Measurements from ENCODE around the gene COMMD2.

The COMMD2 gene

DNA sequence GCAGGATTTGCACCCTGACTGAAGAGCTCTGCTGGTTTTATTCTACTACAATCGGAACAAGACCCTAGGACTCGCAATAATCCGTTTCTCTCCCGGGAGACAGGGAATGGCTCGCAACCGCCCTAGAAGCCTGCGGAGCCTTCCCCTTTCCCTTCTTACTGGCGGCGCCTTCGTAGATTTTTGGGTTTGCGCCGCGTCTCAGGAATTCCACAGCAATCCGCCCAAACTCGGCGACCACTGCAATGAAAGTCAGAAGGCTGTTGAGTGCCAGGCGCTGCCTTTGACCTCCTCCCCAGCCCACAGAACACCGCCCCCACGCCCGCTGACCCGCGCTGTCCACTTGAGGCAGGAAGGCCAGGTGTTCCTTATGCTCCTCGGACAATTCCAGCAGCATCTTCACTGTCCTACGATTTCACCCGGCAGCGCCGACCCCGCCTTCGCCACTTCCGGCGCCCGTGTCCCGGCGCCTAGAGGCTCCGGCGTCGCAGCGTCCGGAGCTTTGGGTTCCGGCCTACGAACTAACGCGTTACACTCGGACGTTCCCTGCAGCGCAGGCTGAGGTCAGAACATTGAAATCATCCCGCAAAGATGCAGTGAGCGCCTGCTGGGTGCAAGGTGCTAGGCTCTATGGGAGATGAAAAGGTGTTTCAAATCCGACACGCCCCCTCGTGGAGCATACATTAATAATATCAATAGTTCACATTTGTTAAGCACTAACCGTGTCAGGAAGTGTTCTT lies at the start of gene COMMD2:
Gene COMMD2, minus strand, starts transcription at position 439 of the 737 bp plus-strand sequence. Its CDS starts 45 bp downstream, at position 394.
- peak; percentile 98 for DNase-seq

DNA sequence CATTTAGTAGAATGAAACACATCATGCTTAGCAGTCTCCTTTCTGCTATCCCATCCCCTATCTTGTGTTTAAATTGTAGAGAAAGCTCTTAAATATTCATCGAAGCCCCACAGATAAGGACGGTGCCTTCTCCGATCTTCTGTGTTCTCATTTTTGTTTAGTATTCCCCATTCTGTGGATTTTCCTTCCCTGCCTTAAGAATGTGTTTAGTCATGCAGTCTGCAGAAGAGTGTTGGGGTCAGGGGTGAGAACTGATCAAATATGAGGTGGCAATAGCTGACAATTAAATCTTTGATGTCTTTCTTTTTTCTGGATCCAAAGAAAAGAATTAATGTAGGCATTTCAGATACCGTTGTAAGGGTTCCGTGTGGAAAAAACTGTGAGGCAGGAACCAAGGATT lies 49.4 kb upstream of the COMMD2 start:
- DNase-seq = no peak

DNA sequence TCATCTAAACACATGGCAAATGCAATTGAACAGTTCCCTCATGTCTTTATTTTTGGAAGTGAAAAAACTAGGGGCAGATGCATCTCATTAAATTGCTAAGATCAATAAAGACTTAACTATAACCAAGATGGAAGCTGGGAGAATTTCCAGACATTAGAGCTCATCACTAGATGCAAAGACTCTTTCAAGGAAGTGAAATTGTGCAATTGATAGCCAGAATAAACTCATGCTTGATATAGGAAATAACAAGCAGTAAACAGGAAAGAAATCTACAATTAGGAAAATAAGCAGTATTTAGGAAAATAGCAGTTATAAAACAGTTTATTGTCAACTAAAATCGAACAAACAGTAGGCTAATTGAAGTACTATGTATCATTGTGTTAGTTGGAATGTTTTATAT lies 48.9 kb upstream of the COMMD2 start:
- DNase-seq = no peak

DNA sequence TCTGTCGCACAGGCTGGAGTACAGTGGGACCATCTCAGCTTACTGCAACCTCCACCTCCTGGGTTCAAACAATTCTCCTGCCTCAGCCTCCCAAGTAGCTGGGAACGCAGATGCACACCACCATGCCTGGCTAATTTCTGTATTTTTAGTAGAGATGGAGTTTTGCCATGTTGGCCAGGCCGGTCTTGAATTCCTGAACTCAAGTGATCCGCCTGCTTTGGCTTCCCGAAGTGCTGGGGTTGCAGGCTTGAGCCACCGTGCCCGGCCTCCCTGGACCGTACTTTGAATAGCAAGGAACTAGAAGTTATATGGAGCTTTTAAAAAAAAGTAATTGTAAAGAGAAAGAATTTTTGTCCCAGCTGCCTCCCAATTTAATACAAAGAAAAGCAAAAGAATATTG lies 48.4 kb upstream of the COMMD2 start:
- no peak for DNase-seq

DNA sequence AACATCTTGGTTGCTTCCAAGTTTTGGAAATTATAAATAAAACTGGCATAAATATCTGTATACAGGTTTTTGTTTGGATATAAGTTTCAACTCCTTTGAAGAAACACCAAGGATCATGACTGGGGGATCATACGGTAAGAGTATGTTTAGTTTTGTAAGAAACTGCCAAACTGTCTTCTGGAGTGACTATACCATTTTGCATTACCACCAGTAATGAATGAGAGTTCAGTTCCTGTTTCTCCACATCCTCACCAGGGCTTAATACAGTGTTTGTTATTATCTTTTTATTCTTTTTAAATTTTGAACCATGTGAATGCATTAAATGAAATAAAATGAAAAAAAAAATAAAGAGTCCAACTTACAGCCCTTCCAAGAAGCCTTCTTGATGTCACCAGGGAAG lies 43.7 kb upstream of the COMMD2 start:
- no peak for DNase-seq

DNA sequence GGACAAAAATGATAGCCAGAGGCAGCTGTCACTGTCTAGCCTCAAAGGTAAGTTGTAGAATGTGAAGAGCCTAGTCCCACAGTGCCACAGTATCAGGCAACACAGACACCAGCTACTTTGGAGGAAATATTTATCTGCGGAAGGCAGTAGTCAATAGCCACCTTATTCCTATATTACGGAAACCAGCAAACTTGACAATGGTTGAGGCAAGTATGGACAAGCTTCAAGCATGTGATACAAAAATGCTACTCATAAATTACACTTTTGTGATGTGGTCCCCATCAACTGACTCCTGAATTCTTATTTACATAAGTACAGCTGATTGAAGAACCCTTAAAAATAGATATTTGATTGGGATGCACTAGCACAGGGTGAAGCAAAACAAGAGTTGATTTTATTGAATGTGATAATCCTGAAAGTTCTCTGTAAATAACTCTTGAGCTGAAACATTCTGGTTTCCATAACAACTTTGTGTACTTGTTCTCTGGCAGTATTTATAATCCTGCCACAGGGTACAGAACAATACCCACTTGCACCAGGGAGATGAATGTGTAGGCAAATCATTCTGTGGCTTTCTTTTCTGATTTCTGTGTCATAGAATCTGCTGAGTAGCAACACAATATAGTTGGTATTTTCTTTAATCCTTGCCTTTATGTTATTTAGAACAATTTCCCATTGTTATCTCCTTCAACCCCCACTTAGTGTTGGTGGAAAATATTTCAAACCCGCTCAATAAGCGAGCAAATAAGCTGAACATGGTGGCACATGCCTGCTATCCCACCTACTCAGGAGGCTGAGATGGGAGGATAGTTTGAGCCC lies 40.4 kb upstream of the COMMD2 start, which contains the start of gene ANKUB1:
Gene ANKUB1, minus strand, starts transcription at position 103 of the 819 bp plus-strand sequence. CDS start 188 bp downstream, outside the sequence.
- DNase-seq = no peak

DNA sequence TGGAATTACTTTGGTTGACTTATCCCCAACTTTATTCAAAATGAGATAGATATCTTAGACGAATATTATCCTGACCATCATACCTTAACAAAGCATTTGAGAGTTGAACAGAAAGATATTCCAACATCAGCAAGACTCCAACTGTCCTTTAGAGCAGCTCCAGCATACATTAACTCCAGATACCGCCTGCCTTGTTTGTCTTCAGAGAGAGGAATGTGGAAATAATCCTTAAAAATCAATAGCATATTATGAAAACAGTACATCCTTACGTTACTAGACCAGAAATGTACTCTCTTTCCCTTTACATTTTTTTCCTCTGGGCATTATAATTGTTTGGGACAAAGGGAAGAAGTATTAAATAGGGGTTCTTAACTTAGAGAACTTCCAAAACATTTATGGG lies 38.4 kb upstream of the COMMD2 start:
- no peak for DNase-seq

DNA sequence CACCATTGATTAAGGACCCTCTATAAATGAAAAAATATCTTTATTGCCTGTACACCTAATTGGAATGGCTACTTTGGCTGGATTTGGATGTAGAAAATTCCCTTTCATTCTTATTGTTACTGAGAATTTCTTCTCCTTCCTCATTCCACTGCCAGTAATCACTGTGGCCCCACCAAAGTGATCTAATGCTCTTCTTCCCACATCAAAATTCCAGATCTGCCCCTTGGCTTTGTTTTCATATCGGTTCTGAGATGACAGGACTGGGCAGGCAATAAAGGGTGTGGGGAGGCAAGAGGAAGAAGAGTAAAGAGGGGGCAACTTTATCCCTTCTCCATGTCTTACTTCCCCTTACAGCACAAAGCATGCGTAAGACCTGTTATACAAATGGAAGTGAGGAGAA lies 38.0 kb upstream of the COMMD2 start:
- DNase-seq = no peak

DNA sequence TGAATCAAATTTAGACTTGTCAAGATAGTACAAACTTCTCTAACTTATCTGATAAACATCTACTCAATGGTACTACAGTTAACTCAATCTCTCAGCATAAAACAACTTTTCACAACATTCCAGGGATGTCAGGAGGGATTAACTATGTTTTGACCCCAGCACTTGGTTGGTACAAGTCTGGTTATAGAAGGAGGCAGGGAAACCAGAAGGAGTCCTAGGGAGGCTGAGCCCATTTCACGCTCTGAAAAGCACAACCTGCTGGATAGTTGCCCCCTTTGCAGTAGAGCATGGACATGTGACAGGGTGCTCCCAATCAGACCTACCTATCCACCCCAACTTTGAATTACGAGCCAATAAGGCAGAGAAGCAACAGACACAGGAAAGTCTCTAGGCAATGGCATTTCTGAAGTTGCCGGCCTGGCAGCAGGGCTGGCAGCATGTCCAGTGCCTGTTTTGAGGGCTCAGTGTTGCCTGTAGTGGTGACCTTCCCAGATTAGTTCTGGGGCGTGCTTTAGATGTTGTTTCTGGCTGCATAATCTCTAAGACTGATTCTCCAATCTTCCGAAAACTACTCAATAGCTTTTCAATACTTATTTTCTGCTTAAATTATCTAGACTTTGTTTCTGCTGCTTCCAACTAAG lies 31.9 kb upstream of the COMMD2 start:
- no peak for DNase-seq

DNA sequence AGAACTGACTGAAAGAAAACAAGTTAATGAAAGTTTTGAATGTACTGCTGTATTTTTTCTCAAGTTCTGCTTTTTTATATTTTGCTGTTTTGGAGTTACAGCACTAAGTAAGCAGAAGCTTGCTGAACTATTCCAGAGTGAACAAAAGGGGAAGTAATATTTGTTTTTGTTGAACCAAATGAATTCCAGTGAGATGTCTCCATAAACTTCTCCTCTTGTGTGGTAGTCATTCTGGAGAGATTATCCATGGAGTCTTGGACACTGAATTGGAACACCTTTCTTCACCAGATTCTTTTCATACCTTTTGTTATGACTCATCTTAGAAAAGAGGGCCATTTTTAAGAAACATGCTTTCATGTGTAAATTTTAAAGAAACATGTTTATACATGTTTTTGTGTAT lies 31.3 kb upstream of the COMMD2 start:
- no peak for DNase-seq

DNA sequence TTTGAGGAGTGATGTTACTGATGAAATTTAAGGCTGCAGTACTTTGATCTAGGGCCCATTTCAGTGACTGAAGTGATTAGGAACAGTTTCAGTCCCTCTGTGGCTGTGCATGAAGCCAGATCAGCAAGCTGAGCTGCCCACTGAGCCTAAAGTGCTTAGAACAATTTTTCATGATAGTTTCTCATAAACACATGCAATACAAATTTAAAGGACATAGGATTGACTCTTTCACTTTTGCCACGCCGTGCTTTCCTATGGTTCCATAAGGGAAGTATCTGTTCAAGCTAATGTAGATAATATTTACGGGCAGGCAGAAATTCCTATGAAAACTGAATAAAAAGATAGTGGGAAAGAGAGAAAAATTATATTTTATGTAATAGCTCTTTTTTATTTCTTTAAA lies 29.5 kb upstream of the COMMD2 start:
- DNase-seq = no peak

DNA sequence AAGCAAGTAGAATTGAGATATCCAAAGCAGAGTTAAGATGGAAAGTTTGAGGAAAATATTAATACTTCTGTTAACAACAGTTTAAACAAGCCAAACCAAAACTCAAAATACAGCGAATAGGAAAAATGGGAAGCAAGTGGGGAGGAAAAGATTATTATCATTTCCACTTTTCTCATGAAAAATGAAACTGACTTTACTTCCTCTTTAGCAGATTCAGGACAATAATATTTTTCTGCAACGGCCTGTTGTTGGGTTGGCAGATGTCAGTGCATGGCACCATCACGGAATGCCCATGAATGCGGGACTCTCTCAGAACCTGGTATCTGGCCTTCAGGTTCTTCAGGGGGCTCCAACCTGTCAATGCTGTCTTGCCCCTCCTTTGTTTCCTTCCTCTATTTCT lies 28.9 kb upstream of the COMMD2 start:
- peak; percentile 50 for DNase-seq

DNA sequence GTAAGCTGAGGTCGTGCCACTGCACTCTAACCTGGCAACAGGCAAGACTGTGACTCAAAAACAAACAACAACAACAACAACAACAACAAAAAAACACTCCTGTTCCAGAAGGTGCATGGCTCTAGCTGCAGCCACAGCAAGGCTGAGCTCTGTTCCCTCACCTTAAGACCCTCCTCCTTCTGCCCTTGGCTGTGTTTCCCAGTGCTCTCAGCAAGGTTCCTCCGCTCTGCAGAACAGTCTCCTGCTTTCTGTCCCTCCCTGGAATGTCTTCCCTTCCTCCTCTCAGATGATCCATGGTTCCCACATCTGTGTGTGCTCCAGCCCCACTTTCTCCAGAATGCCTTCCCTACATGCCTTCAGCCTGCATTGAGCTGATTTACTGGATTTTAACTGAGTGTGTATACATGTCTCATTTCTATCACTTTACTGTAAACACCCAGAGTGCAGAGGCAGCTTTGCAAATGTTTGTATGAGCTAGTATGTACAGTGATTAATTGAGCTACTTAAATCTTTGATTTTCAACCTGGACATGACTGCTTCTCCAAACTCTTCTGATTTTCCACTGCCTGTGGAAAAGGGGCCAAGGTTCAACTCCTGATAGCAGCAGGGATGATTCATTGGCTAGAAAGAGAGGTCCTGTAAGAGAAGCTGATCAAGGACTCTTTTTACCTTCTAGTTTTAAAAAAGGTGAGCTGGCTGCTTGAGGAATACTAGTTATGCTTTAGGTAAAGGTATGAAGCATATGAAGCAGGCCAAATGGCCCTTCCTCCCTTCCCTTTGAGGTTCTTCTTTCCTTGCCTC lies 25.3 kb upstream of the COMMD2 start:
- no peak for DNase-seq

DNA sequence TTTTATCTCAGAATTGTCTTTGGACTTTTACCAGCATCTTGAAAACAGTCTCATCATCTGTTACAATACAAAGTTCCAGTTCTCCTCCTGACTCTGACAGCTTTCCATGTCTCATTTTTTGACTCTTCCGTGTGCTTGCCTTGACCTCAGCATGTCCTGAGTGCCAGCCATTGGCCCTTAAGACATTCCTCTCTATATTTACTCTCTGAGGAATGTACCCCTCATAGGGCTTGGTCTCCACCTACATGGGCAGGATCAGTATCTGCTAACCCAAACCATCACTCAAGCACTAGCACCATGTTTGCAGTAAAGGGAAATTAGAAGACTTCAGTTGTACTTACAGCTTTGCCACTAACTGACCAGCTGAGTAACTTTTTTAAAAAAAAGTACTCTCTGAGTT lies 23.9 kb upstream of the COMMD2 start:
- DNase-seq = no peak

DNA sequence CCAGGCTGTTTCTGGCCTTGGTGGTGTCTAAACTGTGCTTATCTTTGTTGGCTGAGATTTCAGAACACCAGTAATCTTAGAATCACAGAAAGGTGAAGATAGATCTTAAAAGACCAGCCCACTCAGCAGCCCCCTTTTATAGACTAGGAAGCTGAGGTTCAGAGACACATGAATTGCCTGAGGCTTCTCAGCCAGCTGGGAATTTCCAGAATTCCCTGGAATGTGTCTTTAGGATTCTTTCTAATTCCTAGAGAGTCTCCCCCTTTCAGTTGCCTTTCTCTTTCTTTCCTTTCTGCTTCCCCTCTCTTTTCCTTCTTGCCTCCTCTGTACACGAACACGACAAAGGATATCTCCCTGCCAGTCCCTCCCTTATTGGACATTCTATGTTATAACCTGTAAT lies 20.6 kb upstream of the COMMD2 start:
- no peak for DNase-seq

DNA sequence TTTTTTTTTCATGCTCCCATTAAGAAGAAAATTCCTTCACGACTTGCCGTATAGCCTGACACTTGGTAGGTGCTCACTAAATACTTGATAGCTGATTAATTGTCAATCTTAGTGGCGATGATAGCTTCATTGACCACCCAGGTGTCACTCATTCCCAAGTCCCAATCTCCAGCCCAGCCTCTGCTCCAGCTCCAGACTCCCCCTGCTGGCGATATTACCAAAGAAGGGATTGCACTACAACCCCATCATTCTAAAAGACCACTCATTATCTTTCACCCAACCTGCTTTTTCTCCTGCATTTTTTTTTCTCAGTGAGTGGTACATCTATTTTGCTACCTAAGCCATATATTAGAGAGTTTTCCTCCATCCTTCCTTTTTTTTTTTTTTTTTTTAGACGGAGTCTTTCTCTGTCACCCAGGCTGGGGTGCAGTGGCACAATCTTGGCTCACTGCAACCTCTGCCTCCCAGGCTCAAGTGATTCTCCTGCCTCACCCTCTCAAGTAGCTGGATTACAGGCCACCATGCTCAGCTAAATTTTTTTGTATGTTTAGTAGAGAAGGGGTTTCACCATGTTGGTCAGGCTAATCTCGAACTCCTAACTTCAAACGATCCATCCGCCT lies 19.5 kb upstream of the COMMD2 start:
- DNase-seq = peak; percentile 64

DNA sequence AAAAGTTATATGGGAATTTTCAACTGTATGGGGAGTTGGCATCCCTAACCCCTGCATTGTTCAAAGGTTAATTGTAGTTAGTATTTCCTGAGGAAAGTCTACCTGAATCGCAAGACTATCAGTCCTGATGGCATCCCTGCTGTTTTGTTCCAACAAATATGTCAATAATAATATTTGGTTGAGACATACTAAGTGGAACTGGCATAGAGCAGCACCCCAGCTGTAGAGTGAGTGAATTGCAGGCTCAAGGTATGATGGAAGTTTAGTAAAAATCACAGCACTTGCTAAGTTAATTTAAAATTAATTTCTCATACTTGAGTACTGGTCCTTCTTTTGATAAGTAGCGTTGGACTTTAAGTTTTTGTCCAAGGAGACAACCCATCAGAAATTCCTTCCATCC lies 18.0 kb upstream of the COMMD2 start:
- no peak for DNase-seq

DNA sequence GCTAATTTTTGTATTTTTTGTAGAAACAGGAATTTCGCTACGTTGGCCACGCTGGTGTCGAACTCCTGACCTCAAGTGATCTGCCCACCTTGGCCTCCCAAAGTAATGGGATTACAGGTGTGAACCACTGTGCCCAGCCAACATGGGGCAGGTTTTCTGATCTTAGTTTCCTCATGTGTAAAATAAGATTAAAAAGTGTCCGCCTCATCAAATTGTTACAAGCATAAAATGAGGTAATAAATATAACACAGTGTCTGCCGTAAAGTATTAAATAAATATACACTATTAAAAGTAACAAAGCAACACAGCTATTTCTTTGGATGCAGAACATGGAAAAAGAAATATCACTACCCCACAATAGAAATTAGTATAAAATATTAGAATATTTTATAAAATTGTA lies 16.4 kb upstream of the COMMD2 start:
- DNase-seq = no peak

DNA sequence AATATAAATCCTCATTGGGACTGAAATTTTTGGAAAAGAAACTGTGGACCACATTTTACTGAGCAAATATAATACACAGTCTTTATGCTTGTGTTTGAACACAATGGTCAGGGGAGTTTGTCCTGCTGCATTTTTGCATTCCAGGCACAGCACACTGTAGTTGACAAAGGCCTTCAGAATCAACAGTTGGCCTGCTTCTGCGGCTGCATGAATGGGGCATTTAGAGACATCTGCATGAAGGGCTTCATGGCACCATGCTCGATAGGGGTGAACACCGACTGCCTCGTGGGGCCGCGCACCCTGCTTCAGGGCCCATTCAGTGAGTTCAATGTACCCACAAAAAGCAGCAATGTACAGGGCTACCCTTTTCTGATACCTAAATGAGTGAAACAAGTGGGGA lies 15.4 kb upstream of the COMMD2 start:
- DNase-seq = no peak

DNA sequence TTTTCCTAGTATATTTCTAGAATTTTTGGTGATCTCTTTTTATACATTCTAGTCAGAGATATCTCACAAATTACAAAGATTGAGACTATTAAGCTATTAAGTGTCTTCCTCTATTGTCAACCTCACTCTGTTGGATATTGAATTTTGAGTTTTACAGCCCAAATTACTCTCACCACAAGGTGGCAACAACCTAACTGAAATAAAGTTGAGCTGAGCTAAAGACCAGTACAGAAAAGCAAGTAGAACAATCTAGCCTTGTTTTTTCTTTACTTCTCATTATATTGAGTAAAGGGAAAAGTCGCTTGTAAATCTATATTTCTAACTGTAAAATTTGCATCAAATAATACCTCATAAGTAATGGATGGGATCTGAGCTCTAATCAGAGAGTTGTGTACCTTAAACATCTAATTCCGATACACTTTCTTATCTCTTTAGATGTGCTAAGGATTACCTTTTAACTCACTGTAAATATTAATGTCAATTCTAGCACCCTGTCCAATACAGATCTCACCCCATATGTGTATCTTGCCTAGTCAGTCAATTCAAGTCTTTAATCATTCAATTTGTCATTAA lies 13.6 kb upstream of the COMMD2 start:
- DNase-seq = peak; percentile 35

DNA sequence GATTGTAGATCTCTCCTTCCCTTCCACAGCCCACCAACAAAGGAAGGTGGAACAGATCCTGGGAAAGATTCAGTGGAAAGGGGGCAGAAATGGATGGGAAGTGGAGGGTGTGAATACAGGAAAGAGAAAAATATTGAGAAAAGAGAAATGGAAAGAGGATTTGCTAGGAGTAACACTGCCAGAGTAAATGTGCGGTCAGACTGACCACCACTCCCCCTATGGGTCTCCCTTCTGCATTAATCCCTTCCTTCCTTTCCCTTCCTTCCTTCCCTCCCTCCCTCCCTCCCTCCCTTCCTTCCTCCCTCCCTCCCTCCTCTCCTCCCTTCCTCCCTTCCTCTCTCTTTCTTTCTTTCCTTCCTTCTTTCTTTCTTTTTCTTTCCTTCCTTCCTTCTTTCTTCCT lies 12.0 kb upstream of the COMMD2 start:
- DNase-seq = no peak

DNA sequence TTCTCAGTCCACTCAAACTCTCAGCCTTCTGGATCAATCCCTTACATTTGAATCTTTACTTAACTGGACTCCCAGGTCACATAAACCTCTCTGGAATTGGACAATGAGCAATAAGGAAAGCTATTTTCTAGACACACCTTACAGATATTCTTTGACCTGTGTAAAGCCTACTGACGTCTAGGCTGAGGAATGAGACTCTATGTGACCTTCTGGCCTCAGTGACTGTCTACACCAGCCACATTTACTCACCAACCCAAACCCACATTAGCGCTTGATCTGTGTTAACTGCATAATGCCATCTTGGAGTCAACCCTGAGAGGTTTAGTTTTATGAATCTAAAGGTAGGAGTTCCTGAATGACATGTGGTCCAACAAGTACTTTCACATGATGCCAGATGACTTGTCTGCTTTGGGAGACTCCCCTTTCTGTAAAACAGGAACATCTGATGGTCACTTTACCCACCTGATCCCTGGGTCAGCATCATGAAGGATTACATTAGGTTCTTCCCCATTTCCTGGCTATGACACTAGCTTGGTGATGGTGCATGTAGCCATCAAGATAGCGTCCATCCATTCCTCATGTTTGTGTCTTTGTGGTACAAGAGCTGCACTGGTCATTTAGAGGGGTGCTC lies 11.4 kb upstream of the COMMD2 start:
- no peak for DNase-seq

Measured in RPMI8226 (cell line).